Activated CD8-positive, alpha-beta memory T cell treated with anti-CD3 and anti-CD28 coated beads for 36 hours (primary cell): ENCODE results near the gene MCM6. TPM values are rescaled to one million over a fixed set of nuclear protein-coding genes. Genes with fewer than 3 reads are reported as not detected.
"Not testable (repeated sequence)": the region's sequence is repeated elsewhere in the genome, so short reads cannot be mapped to it uniquely, and the experiment has no call there.

Experiments used
- CTCF ChIA-PET: fragments of 350-600 bp; sonication (Branson Sonifier 250); formaldehyde crosslinking; loops from one replicate; lab custom pipeline; 2021; ENCODE audit warnings: antibody characterized with exemption; lab: Charles Lee
- POLR2A ChIA-PET: fragments of 350-600 bp; sonication (Branson Sonifier 250); formaldehyde crosslinking; loops from one replicate; lab custom pipeline; 2021; ENCODE audit warnings: antibody characterized with exemption; lab: Charles Lee
- total RNA-seq, 2 experiments: library from RNA; stranded (reverse); gene quantifications; one replicate each; pipeline ENCODE4 v1.2.3, GENCODE V29; 2021

The MCM6 gene
- total RNA-seq, 2 experiments from 2014 or later, result 205 to 210 TPM

GRCh38 chr2:135799738-135800137, 76.5 kb downstream of the MCM6 start:
- ChIA-PET CTCF (interaction anchor here (1.0 kb wide), 1 partner anchor 8 kb away, joined by 3 read pairs; no protein-coding TSS in a partner anchor), POLR2A (no interaction called here)

GRCh38 chr2:135798762-135799161, 77.5 kb downstream of the MCM6 start:
- CTCF ChIA-PET, result interaction anchor here (0.8 to 2.9 kb wide), 7 partner anchors 9 to 795 kb away, joined by 3 to 15 read pairs (median 8); no protein-coding TSS in a partner anchor
- POLR2A ChIA-PET, result no interaction called here

GRCh38 chr2:135798275-135798705, 78.0 kb downstream of the MCM6 start:
- POLR2A ChIA-PET, result no interaction called here
- CTCF ChIA-PET, result interaction anchor here (0.6 to 2.9 kb wide), 8 partner anchors 12 to 794 kb away, joined by 3 to 15 read pairs (median 6); no protein-coding TSS in a partner anchor

GRCh38 chr2:135797497-135798274, 78.6 kb downstream of the MCM6 start:
- ChIA-PET POLR2A (interaction anchor here (0.5 kb wide), 1 partner anchor 15 kb away, joined by 3 read pairs; no protein-coding TSS in a partner anchor), CTCF (interaction anchor here (0.6 to 2.9 kb wide), 14 partner anchors 13 to 809 kb away, joined by 3 to 15 read pairs (median 3); no protein-coding TSS in a partner anchor)

- CTCF ChIA-PET, result interaction anchor here (1.0 to 2.9 kb wide), 8 partner anchors 9 to 808 kb away, joined by 3 to 15 read pairs (median 4); no protein-coding TSS in a partner anchor
- POLR2A ChIA-PET, result interaction anchor here (0.6 kb wide), 1 partner anchor 23 kb away, joined by 6 read pairs; no protein-coding TSS in a partner anchor
Measured at GRCh38 chr2:135796606-135797005, 79.6 kb downstream of the MCM6 start.

GRCh38 chr2:135795641-135796040, 80.6 kb downstream of the MCM6 start:
- POLR2A ChIA-PET, result not testable (repeated sequence)
- CTCF ChIA-PET, result interaction anchor here (1.0 kb wide), 1 partner anchor 11 kb away, joined by 3 read pairs; no protein-coding TSS in a partner anchor

GRCh38 chr2:135792401-135793150, 83.7 kb downstream of the MCM6 start:
- ChIA-PET POLR2A (no interaction called here), CTCF (no interaction called here)

- POLR2A ChIA-PET, result interaction anchor here (0.5 kb wide), 1 partner anchor 43 kb away, joined by 5 read pairs; no protein-coding TSS in a partner anchor
- CTCF ChIA-PET, result interaction anchor here (1.3 kb wide), 1 partner anchor 8 kb away, joined by 3 read pairs; no protein-coding TSS in a partner anchor
Measured at GRCh38 chr2:135791418-135792190, 84.6 kb downstream of the MCM6 start.

- ChIA-PET POLR2A (interaction anchor here (0.6 kb wide), 1 partner anchor 43 kb away, joined by 7 read pairs; no protein-coding TSS in a partner anchor), CTCF (no interaction called here)
Measured at GRCh38 chr2:135790423-135790822, 85.8 kb downstream of the MCM6 start.

Other genes starting within 250 kb of the MCM6 start
- gene UBXN4, start 134.6 kb downstream of the MCM6 start, total RNA-seq, result 10 to 100 TPM; 74.6 to 85.0 TPM
- gene LCT, start 39.3 kb downstream of the MCM6 start, total RNA-seq, result under 1 TPM; 0.25 TPM
- 100 to 1,000 TPM; 159 to 160 TPM for gene DARS1, start 109.2 kb upstream of the MCM6 start, total RNA-seq
- gene CXCR4, start 241.7 kb upstream of the MCM6 start, total RNA-seq, result 10 to 100 TPM; 81.0 to 86.8 TPM